ENCODE results near the gene COPA.

The COPA gene

DNA sequence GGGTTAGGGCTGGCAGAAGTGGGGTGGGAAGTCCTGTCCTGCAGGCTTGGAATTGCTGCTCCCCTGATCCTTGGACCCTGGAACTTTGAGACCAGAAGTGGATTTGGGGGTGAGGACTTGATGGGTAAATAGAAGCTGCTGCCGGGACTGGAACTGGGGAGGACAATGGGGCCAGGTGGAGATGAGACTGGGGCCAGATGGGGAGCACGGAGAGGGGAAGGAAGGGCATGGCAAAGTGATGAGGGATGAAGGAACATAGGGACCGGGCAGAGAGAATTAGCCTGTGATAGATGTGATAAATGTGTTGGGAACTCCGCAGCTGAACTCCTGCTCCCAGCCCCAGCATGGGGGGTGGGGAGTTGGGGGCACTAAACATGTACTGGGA lies 24.5 kb upstream of the COPA start:
- no peak for DNase-seq (ENCODE audit: low read depth)
- TF ChIP-seq, protein P1, sequence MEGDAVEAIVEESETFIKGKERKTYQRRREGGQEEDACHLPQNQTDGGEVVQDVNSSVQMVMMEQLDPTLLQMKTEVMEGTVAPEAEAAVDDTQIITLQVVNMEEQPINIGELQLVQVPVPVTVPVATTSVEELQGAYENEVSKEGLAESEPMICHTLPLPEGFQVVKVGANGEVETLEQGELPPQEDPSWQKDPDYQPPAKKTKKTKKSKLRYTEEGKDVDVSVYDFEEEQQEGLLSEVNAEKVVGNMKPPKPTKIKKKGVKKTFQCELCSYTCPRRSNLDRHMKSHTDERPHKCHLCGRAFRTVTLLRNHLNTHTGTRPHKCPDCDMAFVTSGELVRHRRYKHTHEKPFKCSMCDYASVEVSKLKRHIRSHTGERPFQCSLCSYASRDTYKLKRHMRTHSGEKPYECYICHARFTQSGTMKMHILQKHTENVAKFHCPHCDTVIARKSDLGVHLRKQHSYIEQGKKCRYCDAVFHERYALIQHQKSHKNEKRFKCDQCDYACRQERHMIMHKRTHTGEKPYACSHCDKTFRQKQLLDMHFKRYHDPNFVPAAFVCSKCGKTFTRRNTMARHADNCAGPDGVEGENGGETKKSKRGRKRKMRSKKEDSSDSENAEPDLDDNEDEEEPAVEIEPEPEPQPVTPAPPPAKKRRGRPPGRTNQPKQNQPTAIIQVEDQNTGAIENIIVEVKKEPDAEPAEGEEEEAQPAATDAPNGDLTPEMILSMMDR (conservative IDR thresholded peaks at IDR 0.05; ENCODE audit: low read depth, low read length), result no peak
- H3K4me3 ChIP-seq (ENCODE audit: low read length), result no peak overlapping the region

DNA sequence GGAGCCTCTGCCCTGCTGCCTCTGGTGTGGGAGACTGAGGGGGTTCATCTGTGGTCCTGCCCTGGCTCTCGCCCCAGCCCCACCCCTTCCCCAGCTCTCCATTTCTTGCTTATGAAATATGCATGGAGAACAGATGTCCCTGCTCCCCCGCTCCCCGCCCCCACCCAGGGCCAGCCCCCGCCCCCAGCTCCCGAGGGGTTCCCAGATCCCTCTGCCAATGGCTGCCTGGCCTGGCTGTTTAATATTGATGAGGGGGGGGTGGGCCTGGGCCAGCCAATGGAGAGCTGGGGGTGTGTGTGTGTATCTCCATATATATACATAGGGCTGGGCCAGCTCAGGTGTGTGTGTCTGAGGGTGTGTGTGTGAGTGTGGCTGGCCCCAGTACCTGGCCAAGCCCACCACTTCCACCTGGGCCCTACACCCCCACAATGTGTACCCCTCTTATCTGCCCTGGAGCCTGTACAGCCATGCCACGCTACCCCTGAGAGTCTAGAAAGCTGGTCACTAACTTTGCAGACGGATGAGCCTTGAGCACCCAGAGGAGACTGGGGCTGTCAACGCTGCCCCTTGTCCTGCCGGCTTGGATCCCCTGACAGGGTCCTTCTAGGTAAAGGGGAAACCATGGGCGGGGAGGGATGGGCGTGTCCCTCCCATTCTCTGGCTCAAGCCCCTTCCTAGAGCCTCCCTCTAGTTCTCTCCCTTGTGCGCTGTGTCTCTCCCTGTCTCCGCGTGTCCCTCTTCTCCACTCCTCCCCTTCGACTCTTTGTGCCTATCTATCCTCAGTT lies 23.9 kb upstream of the COPA start, which contains the start of gene NHLH1:
NHLH1 (plus strand) TSS at position 341 of the 785 bp plus-strand sequence. CDS start 3,661 bp downstream, outside the sequence.
- TF ChIP-seq, protein P1 (conservative IDR thresholded peaks at IDR 0.05; ENCODE audit: low read depth, low read length), result no peak
- no peak within 1 kb of the TSS for H3K4me3 ChIP-seq (ENCODE audit: low read length)
- DNase-seq (ENCODE audit: low read depth), result no peak

DNA sequence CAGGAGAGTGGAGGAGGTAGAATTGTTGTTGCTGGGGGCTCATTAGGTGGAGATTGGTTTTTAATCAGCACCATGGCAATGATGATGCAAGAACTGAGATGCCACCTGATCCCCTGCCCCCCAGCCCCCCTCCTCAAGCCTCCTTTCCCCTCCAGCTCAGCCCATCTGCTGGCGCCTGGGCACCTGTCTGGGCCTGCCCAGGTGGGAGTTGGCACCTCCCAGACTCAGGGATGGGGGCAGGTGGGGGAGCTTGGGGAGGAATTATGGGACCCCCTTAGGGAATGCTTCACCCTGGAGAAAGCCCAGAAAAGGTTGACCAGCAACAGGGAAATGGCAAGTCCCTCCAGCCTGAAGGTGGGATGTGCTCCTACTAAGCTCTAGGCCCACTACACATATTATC lies 22.3 kb upstream of the COPA start:
- no peak for DNase-seq (ENCODE audit: low read depth)
- TF ChIP-seq, protein P1 (conservative IDR thresholded peaks at IDR 0.05; ENCODE audit: low read depth, low read length), result no peak
- no peak overlapping the region for H3K4me3 ChIP-seq (ENCODE audit: low read length)

DNA sequence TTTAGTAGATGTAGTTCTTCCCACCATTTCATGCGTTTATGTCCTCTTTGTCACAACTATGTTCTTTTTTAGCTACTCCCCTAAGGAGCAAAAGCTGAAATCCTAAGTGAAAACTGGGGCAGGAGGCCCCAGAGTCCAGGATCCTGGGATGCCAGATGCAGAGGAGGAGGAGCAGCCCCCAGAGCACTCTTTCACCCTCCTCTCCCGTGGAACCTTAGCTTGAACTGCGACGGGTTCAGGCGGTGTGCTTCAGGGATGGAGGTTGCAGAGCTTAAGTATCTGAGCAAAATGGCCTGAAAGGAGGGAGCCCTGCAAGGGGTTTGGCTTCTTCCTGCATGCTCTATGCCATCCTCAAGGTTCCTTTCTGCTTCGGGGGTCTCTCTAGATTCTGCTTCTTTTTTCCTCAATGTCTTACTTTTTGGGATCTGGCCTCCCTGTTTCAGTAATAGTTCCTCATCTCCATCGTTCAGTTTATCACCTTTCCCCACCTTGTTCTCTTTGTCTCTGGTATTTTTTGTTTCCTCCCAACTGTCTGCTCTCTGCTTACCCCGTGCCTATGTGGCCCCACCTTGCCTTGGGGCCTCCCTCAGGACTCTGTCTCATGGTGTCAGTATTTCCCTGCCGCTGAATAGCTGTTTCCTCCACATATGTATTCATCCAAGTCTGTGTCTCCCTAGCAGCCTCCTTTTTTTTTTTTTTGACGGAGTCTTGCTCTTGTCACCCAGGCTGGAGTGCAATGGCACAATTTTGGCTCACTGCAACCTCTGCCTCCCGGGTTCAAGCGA lies 21.1 kb upstream of the COPA start:
- TF ChIP-seq, protein P1 (conservative IDR thresholded peaks at IDR 0.05; ENCODE audit: low read depth, low read length), result no peak
- no peak overlapping the region for H3K4me3 ChIP-seq (ENCODE audit: low read length)
- DNase-seq (ENCODE audit: low read depth), result no peak

DNA sequence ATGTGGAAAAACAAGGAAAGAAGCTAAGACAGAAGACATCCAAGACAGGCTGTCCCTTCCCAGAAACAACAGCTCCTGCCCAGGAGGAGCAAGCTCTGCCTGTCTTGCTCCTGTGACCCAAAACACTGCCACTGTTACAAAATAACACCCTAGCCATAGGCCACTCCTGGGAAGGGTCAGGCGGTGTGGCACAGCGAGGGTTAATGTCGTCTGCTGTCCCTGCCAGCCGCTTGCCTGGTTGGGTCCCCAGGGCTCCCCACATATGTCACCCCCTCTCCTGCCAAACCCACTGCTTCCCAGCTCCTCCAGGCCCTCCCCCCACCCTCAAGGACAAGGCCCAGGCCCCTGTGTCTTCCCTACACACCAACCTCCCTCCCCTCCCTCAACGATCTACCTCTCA lies 20.0 kb upstream of the COPA start:
- TF ChIP-seq, protein P1 (conservative IDR thresholded peaks at IDR 0.05; ENCODE audit: low read depth, low read length), result no peak
- H3K4me3 ChIP-seq (ENCODE audit: low read length), result no peak overlapping the region
- no peak for DNase-seq (ENCODE audit: low read depth)

DNA sequence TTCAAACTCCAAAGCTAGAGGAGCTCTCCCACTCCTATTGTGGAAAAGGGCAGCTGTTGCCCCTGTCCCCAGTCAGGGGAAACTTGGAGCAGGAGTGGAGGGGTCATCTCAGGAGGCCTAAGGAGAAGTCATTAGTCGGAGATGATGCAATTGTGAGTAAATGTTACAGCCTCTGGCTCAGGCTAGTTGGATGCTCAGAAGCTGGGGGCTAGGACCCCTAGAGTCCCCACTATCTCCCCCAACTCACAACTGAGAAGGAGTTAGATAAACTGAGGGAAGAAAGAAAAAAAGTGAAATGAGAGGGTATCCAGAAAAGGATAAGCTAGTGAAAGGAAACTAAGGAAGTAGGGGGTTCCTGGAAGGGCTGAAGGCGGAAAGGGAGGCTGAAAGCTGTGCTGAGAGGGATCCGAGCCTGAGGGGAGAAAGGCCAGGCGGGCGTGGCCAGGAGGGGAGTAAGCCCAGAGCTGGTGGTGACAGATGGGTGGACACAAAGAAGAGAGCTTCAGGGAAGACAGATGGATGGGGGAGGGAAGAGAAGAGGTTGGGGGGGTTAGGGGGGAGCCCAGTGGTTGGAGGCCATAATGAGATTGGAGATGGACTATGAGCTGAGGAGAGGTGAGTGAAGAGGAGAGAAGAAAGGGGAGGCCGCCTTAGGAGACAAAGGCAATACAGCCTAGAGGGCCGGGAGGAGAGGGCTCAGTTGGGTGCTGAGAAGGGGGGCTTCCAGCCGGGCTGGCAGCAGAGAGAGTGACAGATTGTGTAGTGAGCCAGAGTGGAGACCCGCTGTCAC lies 19.3 kb upstream of the COPA start:
- TF ChIP-seq, protein P1 (conservative IDR thresholded peaks at IDR 0.05; ENCODE audit: low read depth, low read length), result no peak
- H3K4me3 ChIP-seq (ENCODE audit: low read length), result no peak overlapping the region
- no peak for DNase-seq (ENCODE audit: low read depth)

Data from retinal pigment epithelial cell (primary cell).